GM21423 (cell line): ENCODE data around the gene DDX51.

Experiments
- ATAC-seq: cut with Tn5 transposase; IDR thresholded peaks from one replicate; pipeline ENCODE4 v1.9.1; 2021; ENCODE audit warnings: mild to moderate bottlenecking, moderate library complexity; ENCODE audit not compliant: unreplicated experiment

Gene DDX51

GRCh38 chr12:132144115-132144809 is at the start of gene DDX51, which contains the start of gene NOC4L:
Gene DDX51 (minus strand): TSS chr12:132144319. CDS start chr12:132144296, 23 bp downstream.
Gene NOC4L (plus strand): TSS chr12:132144457. CDS start chr12:132144489, 32 bp downstream.
- peak; percentile 83 for ATAC-seq

DNA sequence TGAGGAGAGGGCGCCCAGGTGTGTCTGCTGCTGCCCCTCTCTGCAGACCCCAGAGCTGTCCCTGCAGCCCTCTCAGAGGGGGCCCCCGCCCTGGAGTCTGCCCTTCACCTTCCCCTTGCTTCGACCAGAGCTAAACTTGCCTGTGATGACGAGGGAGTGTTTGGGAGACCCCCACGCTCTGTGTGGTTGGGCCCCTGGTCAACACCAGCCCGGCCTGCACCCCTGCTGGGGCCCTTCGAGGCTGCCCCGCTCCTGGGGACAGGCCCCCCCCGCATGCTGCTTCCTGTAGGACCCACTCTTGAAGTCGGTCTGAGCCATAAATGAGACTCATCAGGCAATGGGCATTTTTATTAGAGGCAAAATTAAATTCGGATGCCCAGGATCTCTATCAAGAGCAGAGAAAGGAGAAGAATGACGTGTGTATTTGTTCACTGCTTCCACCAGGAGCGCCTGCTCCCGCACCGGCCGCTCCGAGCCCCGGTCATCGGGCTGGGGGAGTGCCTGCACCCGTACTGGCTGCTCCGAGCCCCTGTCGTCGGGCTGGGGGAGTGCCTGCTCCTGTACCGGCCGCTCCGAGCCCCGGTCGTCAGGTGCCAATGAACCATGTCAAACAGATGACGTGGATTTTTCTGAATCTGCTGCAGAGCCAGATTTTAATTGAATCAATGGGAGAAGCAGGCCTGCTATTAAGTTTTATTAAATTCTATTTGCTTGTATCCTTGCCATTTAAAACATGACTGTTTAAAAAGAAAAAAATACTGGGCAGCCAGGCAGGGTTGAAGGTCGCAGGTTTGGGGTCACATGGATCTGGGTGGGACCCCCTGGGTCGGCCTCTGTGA is 47.8 kb upstream of the DDX51 start:
- ATAC-seq: no peak

DNA sequence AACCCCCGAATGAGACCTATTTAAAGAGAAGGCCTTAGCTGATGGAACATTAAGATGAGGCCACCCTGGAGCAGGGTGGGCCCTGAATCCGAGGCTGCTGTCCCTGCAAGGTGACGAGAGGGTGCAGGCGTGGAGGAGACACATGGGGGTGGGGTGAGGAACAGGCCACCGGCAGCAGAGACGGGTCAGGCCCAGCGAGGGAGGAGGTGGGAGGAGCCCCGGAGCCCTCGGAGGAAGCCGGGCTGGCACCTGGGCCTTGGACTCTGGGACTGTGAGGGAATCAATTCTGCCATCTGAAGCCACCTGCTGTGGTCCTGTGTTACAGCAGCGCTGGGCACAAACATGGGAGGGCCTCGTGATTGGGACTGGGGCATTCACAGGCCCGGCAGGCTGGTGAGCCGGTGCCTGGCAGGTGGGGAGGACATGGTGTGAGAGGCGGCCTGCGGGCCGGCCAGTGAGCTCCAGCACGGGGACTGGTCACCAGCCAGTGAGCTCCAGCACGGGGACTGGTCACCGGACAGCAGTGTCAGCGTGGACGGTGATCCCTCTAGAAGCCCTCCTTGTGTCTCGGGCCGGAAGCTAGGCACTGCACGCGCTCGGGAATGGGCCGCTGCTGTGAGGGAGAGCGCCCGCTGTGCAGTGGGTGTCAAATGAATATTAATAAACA is 46.8 kb upstream of the DDX51 start:
- no peak for ATAC-seq

DNA sequence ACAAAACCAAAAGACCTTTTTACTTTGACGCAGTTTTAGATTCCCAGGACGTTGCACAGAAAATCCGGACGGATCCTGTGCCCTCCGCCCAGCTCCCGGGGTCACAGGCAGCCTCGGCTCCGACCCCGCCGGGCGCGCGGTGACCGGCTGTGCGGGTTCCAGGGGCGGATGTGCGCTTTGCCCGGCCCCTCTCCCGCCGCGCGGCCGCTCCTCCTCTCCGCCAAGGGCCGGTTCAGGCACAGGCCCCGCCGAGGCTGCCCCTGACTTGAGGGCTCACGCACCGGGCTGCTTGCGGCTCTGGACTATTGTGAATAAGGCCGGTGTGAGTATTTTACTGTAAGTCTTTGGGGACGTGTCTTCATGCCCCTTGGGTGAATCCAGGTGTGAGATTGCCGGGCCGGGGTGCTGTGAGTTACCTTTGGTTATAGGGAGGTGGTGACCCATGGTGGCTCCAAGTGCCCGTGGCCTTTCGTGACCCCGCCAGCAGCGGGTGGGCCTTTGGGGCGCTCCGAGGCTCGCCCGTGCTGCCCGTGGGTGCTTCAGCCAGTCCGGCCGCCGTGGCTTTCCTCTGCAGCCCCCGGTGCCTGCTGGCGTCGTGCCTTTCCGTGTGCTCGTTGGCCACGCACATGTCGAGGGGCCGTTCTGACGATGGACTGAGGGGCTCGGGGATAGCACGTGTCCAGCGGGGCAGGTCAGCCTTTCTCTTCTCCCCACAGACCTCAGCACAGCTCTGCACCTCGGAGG is 46.1 kb upstream of the DDX51 start:
- ATAC-seq: peak; percentile 18

GRCh38 chr12:132189378-132190011 is 45.4 kb upstream of the DDX51 start:
- peak; percentile 94 for ATAC-seq

GRCh38 chr12:132188916-132189325 is 44.8 kb upstream of the DDX51 start:
- ATAC-seq: no peak

GRCh38 chr12:132188451-132188901 is 44.4 kb upstream of the DDX51 start:
- ATAC-seq: no peak

DNA sequence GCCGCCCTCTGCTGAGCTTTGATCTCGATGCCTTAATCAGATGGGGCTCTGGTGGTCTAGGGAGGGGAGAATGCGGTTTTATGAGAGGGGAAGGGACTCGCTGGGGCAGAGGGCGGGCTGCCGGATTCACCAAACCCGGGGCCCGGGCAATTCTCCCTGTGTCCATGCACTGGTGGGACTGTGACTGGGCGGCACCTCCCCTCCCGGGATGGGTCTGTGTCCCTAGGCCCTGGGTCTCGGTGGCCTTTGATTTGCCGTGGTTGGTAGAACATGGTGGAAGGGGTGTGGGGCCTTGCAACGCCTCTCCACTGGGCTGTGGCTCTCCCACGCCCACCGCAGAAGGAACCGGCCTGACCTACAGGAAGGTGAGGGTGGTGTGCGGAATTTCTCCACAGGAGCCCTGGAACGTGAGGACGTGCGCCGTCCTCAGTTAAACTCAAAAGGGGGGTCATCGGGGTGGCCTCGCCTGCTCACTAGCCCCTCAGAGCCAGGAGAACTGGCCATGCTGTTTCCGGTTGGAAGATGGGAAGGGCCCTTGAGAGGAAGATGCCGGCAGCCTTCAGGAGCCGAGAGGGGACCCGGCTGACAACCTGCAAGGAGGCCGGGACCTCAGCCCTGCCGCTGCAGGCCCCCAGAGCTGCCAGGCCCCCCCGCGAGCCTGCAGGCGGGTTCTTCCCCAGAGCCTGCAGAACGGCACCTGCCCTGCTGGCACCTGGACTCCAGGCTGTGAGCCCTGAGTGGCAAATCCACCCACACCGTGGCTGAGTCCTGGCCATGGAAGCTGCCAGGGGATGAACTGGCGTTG is 43.7 kb upstream of the DDX51 start:
- ATAC-seq: no peak

DNA sequence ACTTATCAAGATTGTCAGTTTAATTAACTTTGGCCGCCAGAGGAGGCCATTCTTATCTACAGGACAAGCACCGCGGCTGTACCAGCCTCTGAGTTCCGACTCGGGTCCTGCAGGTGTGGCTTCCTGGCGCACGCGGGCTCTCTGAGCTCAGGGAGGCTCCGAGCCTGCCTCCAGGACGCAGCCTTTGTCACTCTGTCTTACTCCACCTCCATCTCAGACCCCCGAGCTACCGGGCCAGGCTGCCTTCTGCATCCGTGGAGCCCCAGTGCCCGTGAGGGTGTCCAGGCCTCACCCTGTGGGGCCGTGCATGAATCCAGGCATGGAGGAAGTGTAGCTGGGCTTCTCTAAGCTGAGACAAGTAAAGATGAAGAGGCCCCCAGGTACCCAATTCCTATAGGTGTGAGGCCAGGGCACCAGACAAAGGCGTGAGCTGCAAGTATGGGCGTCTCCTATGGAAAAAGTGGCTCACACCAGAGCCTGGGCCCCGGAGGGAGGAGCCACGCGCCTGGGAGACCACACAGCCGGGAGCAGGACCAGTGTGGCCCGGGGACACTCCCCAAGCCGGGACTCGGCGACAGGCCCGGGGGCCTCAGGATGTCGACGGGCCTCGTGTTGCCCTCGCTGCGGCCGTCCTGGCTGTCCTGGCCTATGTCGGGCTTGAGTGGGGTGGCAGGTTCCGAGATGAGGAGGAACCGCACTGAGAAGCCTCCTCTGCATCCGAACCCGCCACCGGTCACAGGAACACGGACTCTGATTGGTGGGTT is 42.9 kb upstream of the DDX51 start:
- ATAC-seq: no peak

- no peak for ATAC-seq
Measured at GRCh38 chr12:132186208-132186856, 42.2 kb upstream of the DDX51 start.

DNA sequence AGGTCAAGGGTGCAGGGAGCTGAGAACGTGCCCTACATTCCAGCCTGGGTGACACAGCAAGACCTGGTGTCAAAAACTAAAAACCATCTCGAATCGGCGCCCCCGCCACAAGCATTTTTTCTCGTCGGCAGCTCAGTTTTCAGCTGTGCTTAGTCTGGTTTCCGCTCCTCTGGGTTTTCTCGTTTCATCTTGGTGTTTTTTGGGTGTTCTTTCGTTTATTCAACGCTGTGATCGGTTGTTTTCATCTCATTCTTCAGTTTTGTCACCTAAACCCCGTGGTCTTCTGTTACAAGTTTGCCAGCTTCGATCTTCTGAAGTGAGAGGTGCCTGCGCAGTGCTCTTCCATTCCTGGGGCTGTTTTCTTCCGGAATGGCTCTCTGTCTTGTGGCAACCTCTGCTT is 41.6 kb upstream of the DDX51 start:
- ATAC-seq: no peak

DNA sequence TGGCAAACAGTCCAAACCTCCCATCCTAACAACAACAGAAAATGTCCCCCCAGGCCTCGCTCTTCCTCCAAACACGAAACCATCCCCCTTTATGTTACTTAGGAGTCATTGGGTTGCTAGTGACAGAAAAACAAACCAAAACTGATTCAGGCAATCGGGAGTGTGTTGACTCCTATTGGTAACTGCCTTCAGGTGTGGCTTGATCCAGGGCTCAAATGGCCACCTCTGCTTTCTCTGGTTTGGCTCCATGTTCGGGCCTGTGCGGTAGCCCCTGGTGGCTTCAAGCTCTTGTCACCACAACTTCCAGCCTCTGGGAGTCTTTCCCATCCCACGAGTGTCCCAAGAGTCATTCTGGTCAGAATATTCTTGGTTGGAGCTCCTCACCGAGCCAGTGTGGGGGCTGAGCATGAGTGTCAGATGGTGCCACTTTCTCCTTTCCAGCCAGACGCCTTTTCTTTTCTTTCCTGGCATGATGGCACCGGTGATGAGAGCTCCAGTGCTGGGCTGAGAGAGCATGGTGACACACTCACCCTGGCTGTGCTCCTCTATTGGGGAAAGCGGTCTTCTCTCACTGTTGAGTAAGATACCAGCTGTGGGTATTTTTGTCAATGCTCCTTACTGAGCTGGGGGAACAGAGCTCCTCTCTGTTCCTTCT is 38.7 kb upstream of the DDX51 start:
- ATAC-seq: no peak

DNA sequence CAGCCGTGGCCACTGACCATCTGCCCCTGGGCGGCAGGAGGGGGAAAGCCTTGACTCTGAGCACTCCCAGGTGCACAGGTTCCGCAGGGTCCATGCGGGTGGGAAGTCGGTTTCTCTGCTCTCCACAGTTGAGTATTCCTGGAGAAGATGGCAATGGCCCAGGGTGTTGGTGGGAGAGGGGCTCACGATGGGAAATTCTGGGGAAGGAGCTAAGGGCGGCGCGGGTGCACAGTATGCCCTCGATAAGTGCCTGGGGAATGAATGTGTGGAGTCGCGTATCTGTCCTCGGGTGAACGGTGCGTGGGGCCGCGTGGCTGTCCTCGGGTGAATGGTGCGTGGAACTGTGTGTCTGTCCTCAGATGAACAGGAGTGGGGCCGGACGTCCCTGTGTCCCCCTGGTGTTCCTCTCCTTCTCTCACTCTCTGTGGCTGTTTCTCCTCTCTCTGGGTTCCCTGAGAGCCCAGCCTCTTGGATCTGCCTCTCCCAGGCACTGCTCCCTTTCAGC is 38.1 kb upstream of the DDX51 start:
- ATAC-seq: no peak

DNA sequence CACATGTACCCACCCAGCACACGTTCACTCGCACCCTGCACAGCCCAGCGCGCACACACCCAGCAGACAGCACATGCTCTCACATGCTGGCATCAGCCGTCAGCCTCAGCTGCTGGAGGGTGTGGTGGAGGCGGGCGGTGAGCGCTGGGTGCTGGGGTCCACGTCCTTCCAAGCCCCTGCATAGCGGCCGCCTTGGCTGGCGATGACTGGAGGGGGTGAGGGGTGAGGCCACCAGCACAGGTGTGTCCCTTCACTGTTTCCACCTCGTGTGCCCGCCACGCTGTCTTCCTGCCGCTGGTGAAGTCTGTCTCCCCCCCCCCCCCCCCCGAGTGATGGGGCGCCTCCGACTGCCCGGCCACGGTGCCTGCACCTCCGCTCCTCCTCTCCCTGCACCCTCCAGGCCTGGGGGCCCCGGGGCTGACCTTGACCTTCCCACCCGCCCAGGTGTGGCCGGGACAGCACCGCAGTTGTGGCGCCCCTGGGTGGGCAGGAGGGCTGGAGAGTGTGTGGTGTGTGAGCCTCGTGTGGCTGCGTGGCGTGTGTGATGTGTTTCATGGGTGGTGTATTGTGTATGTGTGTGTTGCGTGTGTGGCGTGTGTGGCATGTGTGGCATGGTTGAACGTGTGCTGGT is 37.6 kb upstream of the DDX51 start:
- ATAC-seq: no peak

- no peak for ATAC-seq
Measured at GRCh38 chr12:132180648-132181546, 36.8 kb upstream of the DDX51 start.
